Activated T-cell treated with anti-CD3 and anti-CD28 coated beads for 4 hours (primary cell): ENCODE results near the gene DUX4.
"Not testable (repeated sequence)": the region's sequence is repeated elsewhere in the genome, so short reads cannot be mapped to it uniquely, and the experiment has no call there.

Experiments
- DNase-seq: peaks from one replicate; pipeline ENCODE4 v3.0.0-alpha.2; 2020

DUX4 gene

GRCh38 chr4:190173428-190173827, at the start of gene DUX4:
Gene DUX4 (plus strand): TSS chr4:190173774. CDS start chr4:190173774, 0 bp downstream.
- DNase-seq: not testable (repeated sequence)

GRCh38 chr4:190175436-190175835, 1.9 kb downstream of the DUX4 start:
- not testable (repeated sequence) for DNase-seq

GRCh38 chr4:190177727-190178605, 4.4 kb downstream of the DUX4 start:
- not testable (repeated sequence) for DNase-seq

GRCh38 chr4:190178606-190178990, 5.0 kb downstream of the DUX4 start:
- not testable (repeated sequence) for DNase-seq

- DNase-seq: not testable (repeated sequence)
Measured at GRCh38 chr4:190179030-190179739, 5.6 kb downstream of the DUX4 start.

GRCh38 chr4:190179740-190180094, 6.1 kb downstream of the DUX4 start:
- not testable (repeated sequence) for DNase-seq

GRCh38 chr4:190180947-190181346, 7.4 kb downstream of the DUX4 start:
- not testable (repeated sequence) for DNase-seq

- DNase-seq: not testable (repeated sequence)
Measured at GRCh38 chr4:190181481-190182100, 8.0 kb downstream of the DUX4 start.

GRCh38 chr4:190203510-190203909, 29.9 kb downstream of the DUX4 start:
- not testable (repeated sequence) for DNase-seq
